22Rv1 (cell line): Measurements from ENCODE around the gene FGGY.

Source experiments
- H3K27ac ChIP-seq: fragments of 450-650 bp; 2 replicates; pipeline ENCODE4 v1.5.1; 2017
- ZFX ChIP-seq: fragments of 450-650 bp; IDR thresholded peaks from 2 replicates; pipeline ENCODE4 v1.6.1; 2017; ENCODE audit warnings: antibody characterized with exemption, borderline replicate concordance
- TF ChIP-seq, protein P1 (sequence below): fragments of 450-650 bp; IDR thresholded peaks from 2 replicates; pipeline ENCODE4 v1.5.1; 2017; ENCODE audit warnings: mild to moderate bottlenecking

The FGGY gene

DNA sequence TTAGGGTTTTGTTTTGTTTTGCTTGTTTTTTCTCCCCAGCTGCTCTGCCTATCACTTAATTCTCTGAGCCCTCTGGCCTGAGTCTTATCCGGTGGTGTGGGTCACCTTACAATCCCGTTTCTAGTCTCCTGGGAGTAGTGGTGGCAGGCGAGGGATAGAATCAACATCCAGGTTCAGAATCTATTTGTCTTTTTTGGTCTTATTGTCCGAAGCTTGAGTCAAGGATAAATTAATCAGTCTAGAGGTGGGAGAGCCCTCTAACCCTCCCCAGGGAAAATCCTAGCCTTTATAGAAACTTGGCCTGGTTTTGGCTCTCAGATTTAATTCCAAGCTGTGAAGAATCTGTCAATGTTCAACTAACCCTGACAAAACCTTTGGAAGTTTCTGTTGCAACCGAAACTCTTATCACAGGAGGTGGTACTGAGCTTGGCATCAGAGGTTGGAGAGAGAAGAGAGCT, 246.3 kb downstream of the FGGY start:
- no peak overlapping the region for H3K27ac ChIP-seq
- TF ChIP-seq ZFX, result no peak
- TF ChIP-seq, protein P1, sequence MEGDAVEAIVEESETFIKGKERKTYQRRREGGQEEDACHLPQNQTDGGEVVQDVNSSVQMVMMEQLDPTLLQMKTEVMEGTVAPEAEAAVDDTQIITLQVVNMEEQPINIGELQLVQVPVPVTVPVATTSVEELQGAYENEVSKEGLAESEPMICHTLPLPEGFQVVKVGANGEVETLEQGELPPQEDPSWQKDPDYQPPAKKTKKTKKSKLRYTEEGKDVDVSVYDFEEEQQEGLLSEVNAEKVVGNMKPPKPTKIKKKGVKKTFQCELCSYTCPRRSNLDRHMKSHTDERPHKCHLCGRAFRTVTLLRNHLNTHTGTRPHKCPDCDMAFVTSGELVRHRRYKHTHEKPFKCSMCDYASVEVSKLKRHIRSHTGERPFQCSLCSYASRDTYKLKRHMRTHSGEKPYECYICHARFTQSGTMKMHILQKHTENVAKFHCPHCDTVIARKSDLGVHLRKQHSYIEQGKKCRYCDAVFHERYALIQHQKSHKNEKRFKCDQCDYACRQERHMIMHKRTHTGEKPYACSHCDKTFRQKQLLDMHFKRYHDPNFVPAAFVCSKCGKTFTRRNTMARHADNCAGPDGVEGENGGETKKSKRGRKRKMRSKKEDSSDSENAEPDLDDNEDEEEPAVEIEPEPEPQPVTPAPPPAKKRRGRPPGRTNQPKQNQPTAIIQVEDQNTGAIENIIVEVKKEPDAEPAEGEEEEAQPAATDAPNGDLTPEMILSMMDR, result no peak

DNA sequence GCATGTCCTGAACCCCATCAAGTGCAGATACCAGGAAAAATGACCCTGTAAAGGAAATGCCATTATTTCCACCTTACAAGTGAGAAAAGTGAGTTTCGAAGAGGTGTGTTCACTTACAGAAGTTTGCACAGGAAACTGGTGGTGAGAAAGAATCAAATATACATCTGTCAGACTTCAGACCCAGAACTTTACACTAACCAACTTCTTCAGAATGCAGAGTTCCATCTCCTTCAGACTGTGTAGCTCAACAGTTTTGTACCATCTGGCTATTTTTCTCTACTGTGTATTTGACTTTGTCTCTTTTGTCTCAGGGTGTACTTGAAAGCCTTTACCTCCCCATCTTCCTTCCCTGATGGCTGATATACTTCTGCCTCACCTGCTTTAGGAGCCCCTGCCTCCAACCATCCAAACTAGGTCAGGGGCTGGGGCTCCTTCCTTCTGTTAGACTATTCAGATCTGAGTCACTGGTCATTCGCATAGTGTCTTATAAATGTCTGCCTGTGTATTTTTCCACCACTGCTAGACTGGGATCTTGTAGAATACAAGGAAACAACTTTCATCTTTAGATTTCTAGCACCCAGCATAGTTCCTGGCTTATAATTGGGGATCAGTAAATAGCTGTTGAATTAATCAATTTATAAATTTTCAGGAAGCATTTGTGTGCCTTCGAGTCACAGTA, 247.9 kb downstream of the FGGY start:
- no peak for TF ChIP-seq ZFX
- TF ChIP-seq, protein P1, result no peak
- no peak overlapping the region for H3K27ac ChIP-seq

DNA sequence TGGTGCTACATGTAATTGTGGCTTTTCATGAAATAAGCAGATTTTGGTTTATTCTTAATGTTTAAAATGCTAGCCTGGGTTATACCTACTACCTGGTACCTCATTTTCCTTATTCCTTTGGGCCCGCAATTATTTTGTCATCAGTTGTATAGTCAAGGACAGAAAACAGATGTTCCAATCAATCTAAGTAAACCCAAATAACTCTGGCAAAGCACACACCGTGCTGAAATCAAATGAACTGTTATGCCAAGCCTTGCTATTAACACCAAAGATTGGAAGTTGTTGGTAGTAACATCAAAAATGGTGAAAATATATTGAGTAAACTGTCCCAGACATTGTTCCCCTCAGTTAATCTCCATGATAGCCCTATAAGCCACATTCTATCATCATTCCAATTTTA, 248.9 kb downstream of the FGGY start:
- TF ChIP-seq, protein P1, result no peak
- no peak for TF ChIP-seq ZFX
- no peak overlapping the region for H3K27ac ChIP-seq

DNA sequence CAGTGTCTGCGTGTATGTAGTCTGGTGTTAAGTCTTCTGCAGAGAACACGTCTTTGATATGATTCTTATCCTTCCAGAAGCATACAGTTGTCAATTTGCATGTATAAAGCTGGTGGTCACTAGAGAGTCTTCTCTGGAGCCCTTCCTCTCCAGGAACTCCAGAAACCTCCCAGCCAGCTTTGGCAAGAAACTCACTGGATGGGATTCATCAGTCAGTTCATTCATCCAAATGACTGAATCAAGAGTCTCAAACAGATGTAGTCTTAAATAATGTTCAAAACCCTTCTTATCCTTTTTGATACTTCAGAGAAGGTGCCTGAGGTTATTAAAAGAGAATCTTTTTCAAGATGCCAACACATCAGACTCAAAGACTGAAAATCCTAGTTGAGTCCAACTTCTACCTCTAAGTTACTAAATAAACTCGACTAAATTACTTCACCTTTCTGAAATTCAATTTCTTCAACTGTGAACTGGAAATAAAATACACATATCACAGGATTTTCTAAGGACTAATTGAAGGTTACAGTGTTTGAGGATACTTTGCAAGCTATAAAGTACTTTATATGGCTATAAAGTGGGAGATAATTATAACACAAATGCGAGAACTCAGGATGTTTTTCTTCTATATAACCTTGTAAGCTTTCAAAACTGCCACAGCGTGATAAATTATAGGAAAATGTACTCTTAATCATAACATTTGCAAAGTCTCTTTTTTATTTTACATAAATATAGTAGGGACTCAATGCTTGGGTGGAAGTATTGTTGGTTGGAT, 252.4 kb downstream of the FGGY start:
- TF ChIP-seq, protein P1, result no peak
- no peak for TF ChIP-seq ZFX
- H3K27ac ChIP-seq, result no peak overlapping the region

DNA sequence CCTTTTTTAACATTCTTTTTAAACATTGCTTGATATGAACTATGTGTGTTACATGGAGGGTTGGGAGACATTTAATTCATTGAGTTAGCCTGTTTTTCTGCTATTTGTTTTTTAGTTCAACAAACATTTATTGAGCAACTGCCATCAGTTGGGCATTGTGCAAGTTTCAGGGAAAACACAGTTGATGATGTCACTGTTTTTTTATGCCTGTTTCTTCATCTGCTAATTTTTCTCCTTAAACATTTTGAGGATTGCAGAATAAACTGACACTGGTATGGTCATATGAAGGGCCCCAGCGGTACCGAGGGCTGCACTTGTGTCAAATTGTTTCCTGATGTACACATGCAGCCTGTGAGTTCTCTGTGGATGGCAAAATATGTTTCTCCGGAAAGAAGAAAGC, 253.0 kb downstream of the FGGY start:
- TF ChIP-seq ZFX, result no peak
- TF ChIP-seq, protein P1, result no peak
- H3K27ac ChIP-seq, result no peak overlapping the region

DNA sequence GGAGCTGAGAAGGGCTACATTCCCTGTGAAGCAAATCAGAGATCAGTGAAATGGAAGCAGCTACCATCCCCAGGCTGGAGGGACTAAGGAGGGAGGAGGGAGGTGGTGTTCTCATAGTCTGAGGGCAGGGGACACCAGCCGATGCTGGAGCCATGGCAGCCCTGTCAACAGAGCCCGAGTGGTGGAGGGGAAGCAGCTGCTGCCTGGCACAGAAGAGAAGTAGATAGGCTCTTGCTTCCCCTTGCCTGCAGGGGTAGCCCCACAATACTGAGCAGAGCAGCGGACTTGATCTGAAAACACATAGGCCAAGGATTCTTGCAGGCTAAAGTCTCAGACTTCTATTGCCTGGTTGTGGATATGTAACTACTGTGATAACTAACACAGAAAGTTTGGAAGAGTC, 255.1 kb downstream of the FGGY start:
- TF ChIP-seq, protein P1, result no peak
- TF ChIP-seq ZFX, result no peak
- H3K27ac ChIP-seq, result no peak overlapping the region

DNA sequence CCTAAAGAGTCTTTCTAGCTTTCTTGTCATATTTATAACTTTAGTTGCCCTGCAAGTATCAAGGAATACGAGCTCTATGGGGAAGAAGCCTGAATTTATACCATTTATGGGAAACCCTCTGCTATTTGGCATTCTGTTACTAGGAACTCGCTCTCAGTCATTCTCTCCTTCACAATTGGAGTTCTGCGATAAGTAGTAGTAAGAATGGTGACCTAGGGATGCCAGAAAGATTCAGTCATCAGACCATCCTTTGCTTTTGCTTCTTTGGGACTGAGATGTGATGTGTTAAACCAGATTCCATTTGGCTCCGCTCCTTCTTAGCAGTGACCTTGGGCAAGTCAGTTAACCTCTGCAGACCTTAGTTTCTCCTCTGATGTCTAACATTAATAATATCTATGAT, 256.5 kb downstream of the FGGY start:
- TF ChIP-seq ZFX, result no peak
- TF ChIP-seq, protein P1, result no peak
- no peak overlapping the region for H3K27ac ChIP-seq
